Right atrium auricular region (tissue), 2 donors: Measurements from ENCODE around the gene CDH22. TPM values are rescaled to one million over a fixed set of nuclear protein-coding genes. Genes with fewer than 3 reads are reported as not detected.

ENCODE experiments used
- DNase-seq: peaks from one replicate; pipeline ENCODE4 v3.0.0-alpha.2; 2019; ENCODE audit warnings: low spot score
- H3K27ac ChIP-seq, 2 donors: fragments of 200-600 bp; sonication (generic); 1 replicate in 1 of 2; 2 replicates in 1 of 2; pipeline ENCODE4 v1.5.1; 2016 to 2019
- H3K27me3 ChIP-seq, 2 donors: fragments of 200-600 bp; sonication (generic); one replicate each; pipeline versions ENCODE4 v1.5.1 to v1.6.0; 2017 to 2019
- H3K36me3 ChIP-seq: fragments of 200-600 bp; sonication (generic); one replicate; pipeline ENCODE4 v1.5.1; 2016
- H3K4me1 ChIP-seq, 2 donors: fragments of 200-600 bp; sonication (generic); one replicate each; pipeline versions ENCODE4 v1.5.1 to v1.6.0; 2017 to 2019
- H3K4me3 ChIP-seq, 2 donors: fragments of 200-600 bp; sonication (generic); 1 replicate in 1 of 2; 2 replicates in 1 of 2; pipeline ENCODE4 v1.5.1; 2017 to 2019; ENCODE audit warnings: mild to moderate bottlenecking in 1 of 2, moderate library complexity in 1 of 2
- H3K9me3 ChIP-seq, 2 donors: fragments of 200-600 bp; sonication (generic); one replicate each; pipeline ENCODE4 v1.5.1; 2019
- total RNA-seq, 2 donors: library from RNA; depleted of rRNA; stranded (reverse); fragments of >200 nt; gene quantifications; one replicate each; pipeline ENCODE4 v1.1.0, GENCODE V29; 2016
- TF ChIP-seq, protein P1 (sequence below), 2 donors: fragments of 200-600 bp; sonication (generic); IDR thresholded peaks; one replicate each; pipeline ENCODE4 v1.5.1; 2019; ENCODE audit warnings: antibody characterized with exemption in 2 of 2

CDH22 gene
- total RNA-seq, 2 donors from 2014 or later, result 0.67 to 4.4 TPM

DNA sequence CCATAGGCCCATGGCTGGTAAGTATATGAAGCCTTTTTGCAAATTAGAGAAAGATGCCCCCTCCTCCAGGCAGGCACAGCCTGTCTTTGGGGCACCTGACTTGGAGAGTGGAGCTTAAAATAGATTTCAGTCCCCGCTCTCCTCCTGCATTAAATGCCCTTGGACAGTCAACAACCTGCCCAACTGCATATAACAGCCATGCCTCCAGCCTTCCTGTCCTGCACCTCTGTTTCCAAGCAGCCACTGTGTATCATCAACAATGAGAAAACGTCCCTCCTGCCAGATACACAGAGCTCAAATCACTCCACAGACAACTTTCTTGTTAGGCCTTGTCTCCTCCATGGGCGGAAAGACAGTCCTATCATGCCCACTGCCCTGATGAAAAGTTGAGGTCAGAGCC is 3.4 kb downstream of the CDH22 start:
- H3K4me3 ChIP-seq, result no peak overlapping the region
- peaks cover 0 to 17% of the 10 kb centered on the region in 2 donors for H3K27me3 ChIP-seq
- no peak for DNase-seq
- H3K36me3 ChIP-seq, result no peaks in the 10 kb centered on the region
- H3K4me1 ChIP-seq, result peaks cover 0 to 25% of the 10 kb centered on the region in 2 donors
- H3K27ac ChIP-seq, result peak overlapping the region in 1 of 2 donors; percentile 72
- TF ChIP-seq, protein P1, sequence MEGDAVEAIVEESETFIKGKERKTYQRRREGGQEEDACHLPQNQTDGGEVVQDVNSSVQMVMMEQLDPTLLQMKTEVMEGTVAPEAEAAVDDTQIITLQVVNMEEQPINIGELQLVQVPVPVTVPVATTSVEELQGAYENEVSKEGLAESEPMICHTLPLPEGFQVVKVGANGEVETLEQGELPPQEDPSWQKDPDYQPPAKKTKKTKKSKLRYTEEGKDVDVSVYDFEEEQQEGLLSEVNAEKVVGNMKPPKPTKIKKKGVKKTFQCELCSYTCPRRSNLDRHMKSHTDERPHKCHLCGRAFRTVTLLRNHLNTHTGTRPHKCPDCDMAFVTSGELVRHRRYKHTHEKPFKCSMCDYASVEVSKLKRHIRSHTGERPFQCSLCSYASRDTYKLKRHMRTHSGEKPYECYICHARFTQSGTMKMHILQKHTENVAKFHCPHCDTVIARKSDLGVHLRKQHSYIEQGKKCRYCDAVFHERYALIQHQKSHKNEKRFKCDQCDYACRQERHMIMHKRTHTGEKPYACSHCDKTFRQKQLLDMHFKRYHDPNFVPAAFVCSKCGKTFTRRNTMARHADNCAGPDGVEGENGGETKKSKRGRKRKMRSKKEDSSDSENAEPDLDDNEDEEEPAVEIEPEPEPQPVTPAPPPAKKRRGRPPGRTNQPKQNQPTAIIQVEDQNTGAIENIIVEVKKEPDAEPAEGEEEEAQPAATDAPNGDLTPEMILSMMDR (IDR thresholded peaks at IDR 0.05), result no peak
- no peaks in the 10 kb centered on the region for H3K9me3 ChIP-seq

DNA sequence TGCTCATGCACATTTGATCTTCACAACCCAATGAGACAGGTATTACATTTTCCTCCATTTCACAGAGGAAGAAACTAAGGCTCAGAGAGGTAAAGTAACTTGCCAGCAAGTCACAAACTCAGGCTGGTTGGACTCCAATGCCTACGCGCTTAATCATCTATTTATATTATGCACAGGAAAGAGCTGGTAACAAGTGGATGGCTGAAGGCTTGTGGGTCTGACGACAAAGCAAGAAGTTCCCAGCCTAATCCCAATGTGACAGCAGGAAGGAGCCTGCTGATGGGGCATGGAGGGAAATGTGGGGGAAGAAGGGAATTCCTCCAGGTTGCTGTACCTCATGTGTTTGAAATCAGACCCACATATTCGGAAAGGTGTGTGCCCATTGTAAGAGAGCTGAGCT is 3.9 kb downstream of the CDH22 start:
- peaks cover 0 to 25% of the 10 kb centered on the region in 2 donors for H3K4me1 ChIP-seq
- H3K27ac ChIP-seq, result no peak overlapping the region
- H3K36me3 ChIP-seq, result no peaks in the 10 kb centered on the region
- no peak for DNase-seq
- no peaks in the 10 kb centered on the region for H3K9me3 ChIP-seq
- TF ChIP-seq, protein P1 (IDR thresholded peaks at IDR 0.05), result no peak
- H3K4me3 ChIP-seq, result no peak overlapping the region
- peaks cover 0 to 17% of the 10 kb centered on the region in 2 donors for H3K27me3 ChIP-seq

DNA sequence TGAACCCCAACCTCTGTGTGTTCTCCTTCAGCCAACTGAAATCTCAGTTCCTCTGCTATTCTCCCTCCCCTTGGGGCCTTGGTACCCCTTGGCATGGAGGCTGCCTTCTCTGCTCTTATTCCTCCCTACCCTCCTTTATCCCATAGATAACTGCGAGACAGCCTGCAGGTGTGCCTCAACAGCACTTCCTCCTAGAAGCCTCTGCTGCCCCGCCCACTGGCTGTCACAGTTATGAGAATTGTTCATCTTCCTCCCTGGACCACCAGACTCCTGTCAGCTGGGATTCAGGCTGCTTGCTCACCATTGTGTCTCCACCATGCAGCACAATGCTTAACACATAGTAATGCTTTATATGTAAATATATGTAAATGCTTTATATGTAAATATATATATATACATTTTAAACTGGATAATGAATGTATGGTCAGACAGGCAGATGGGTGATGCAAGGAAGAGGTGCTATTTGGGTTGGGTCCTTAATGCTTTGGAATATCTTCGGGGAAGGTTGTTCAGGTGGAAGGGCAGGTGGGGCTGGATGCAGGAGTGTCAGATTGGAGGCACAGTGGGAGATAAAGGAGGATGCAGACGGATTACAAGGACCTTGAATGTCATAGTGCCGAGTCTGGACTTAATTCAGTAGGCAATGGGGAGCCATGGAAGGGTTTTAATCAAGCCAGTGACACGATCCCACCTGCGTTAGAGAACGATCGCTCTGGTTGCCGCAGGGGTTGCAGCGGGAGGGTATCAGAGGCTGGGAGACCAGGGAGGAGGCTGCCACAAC is 4.9 kb downstream of the CDH22 start:
- Histone ChIP-seq H3K4me1 (peaks cover 0 to 25% of the 10 kb centered on the region in 2 donors), H3K9me3 (no peaks in the 10 kb centered on the region), H3K27ac (no peak overlapping the region), H3K27me3 (peaks cover 0 to 17% of the 10 kb centered on the region in 2 donors), H3K36me3 (no peaks in the 10 kb centered on the region), H3K4me3 (no peak overlapping the region)
- no peak for DNase-seq
- TF ChIP-seq, protein P1 (IDR thresholded peaks at IDR 0.05), result no peak

DNA sequence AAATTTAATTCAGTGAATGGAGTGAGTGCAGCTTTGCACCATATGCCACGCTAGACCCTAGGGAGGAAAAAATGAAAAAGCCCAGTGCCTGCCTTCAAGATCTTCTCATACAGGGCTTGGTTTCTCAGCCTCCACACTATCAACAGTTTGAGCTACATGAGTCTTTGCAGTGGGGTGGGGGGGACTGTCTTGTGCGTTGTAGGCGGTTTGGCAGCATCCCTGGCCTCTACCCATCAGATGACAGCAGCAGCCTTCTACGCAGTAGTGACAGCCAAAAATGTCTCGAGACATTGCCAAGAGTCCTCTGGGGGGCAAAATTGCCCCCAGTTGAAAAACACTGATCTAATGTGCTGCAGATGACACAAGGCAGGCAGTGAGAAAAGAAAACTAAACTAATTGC is 6.2 kb downstream of the CDH22 start:
- H3K27me3 ChIP-seq, result peaks cover 0 to 6% of the 10 kb centered on the region in 2 donors

DNA sequence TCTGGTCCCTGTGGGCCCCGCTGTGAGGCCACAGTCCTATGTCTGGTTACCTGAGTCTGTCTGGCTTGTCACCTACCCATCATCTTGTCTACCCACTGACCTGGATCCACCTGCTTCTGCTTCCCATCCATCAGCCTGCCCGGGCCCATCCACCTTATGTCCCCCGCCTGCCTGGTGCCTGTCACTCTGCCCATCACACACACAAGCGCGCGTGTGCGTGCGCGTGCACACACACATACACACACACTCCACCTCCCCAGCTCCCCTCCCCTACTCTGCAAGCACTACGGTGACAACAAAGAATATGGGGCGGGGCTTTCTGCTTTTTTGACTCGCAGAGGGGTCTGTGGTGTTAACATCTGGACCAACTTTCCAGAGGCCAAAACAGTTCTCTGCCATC is 8.0 kb downstream of the CDH22 start:
- no peak for DNase-seq
- no peaks in the 10 kb centered on the region for H3K9me3 ChIP-seq
- TF ChIP-seq, protein P1 (IDR thresholded peaks at IDR 0.05), result no peak
- H3K36me3 ChIP-seq, result no peaks in the 10 kb centered on the region
- H3K4me3 ChIP-seq, result no peak overlapping the region
- H3K27ac ChIP-seq, result no peak overlapping the region
- H3K27me3 ChIP-seq, result no peaks in the 10 kb centered on the region
- peaks cover 0 to 3% of the 10 kb centered on the region in 2 donors for H3K4me1 ChIP-seq

More for the DNA sequence above, 6.2 kb downstream of the CDH22 start:
- Histone ChIP-seq H3K4me1 (peaks cover 0 to 17% of the 10 kb centered on the region in 2 donors), H3K27ac (no peak overlapping the region), H3K36me3 (no peaks in the 10 kb centered on the region), H3K9me3 (no peaks in the 10 kb centered on the region), H3K4me3 (no peak overlapping the region)
- no peak for DNase-seq
- TF ChIP-seq, protein P1 (IDR thresholded peaks at IDR 0.05), result no peak
